Osteoblast (primary cell): ENCODE results near the gene CPSF4L. TPM values are rescaled to one million over a fixed set of nuclear protein-coding genes. Genes with fewer than 3 reads are reported as not detected.

Source experiments
- DNase-seq: peaks from one replicate; pipeline ENCODE4 v3.0.0; 2011; ENCODE audit warnings: low spot score, mixed read lengths; ENCODE audit not compliant: insufficient read length; ENCODE audit errors: missing footprints
- H2AFZ ChIP-seq: 2 replicates; pipeline ENCODE4 v1.6.0; 2011; ENCODE audit warnings: mild to moderate bottlenecking, low read length
- H3K27ac ChIP-seq: 2 replicates; pipeline ENCODE4 v1.5.1; 2011; ENCODE audit warnings: mild to moderate bottlenecking, low read depth, low read length, moderate library complexity
- H3K27me3 ChIP-seq: 2 replicates; pipeline ENCODE4 v1.6.0; 2012; ENCODE audit warnings: mild to moderate bottlenecking, control low read depth, inconsistent platforms, low read length, moderate library complexity; ENCODE audit not compliant: insufficient read depth
- H3K36me3 ChIP-seq: 2 replicates; pipeline ENCODE4 v1.5.1; 2011; ENCODE audit warnings: mild to moderate bottlenecking, low read length, control low read depth, moderate library complexity; ENCODE audit not compliant: insufficient read depth
- H3K4me1 ChIP-seq: 2 replicates; pipeline ENCODE4 v1.5.1; 2011; ENCODE audit warnings: mild to moderate bottlenecking, low read length, control low read depth, moderate library complexity; ENCODE audit not compliant: insufficient read depth
- H3K4me2 ChIP-seq: 2 replicates; pipeline ENCODE4 v1.6.0; 2011; ENCODE audit warnings: mild to moderate bottlenecking, low read length; ENCODE audit not compliant: insufficient read depth
- H3K4me3 ChIP-seq: fragments of 200-600 bp; sonication (generic); 3 replicates; pipeline ENCODE4 v1.5.1; 2012; ENCODE audit warnings: mild to moderate bottlenecking, low read length, inconsistent platforms; ENCODE audit not compliant: insufficient read depth
- H3K79me2 ChIP-seq: 2 replicates; pipeline ENCODE4 v1.6.0; 2012; ENCODE audit warnings: mild to moderate bottlenecking, low read length, control low read depth, inconsistent platforms; ENCODE audit not compliant: insufficient read depth
- H3K9me3 ChIP-seq: 2 replicates; pipeline ENCODE4 v1.5.1; 2011; ENCODE audit warnings: low read depth, low read length, control low read depth
- H4K20me1 ChIP-seq: 2 replicates; pipeline ENCODE4 v1.6.0; 2012; ENCODE audit warnings: mild to moderate bottlenecking, low read length, control low read depth; ENCODE audit not compliant: insufficient read depth
- CTCF ChIP-seq: IDR thresholded peaks from 2 replicates; pipeline ENCODE4 v1.5.1; 2011; ENCODE audit warnings: mild to moderate bottlenecking, low read depth, low read length, moderate library complexity; ENCODE audit errors: extremely low read depth
- total RNA-seq: library from RNA; depleted of rRNA; stranded (reverse); fragments of >200 nt; gene quantifications from 2 replicates; pipeline ENCODE4 v1.2.3, GENCODE V29; 2012

The CPSF4L gene
- total RNA-seq, 1 donor, result not detected

GRCh38 chr17:73308017-73308823 is 46.5 kb upstream of the CPSF4L start:
- Histone ChIP-seq H3K4me1 (peaks cover 68% of the 10 kb centered on the region), H3K27ac (peak overlapping the region; percentile 66), H3K9me3 (no peaks in the 10 kb centered on the region), H3K27me3 (no peaks in the 10 kb centered on the region), H3K4me3 (peak overlapping the region; percentile 46), H3K79me2 (peaks cover 61% of the 10 kb centered on the region), H3K36me3 (no peaks in the 10 kb centered on the region), H2AFZ (peak overlapping the region; percentile 64), H3K4me2 (peak overlapping the region; percentile 87), H4K20me1 (peaks cover 8% of the 10 kb centered on the region)
- peak; percentile 73 for DNase-seq
- TF ChIP-seq CTCF, result no peak

- Histone ChIP-seq H3K27ac (no peak overlapping the region), H3K36me3 (no peaks in the 10 kb centered on the region), H3K27me3 (no peaks in the 10 kb centered on the region), H2AFZ (no peak overlapping the region), H3K4me1 (peaks cover 67% of the 10 kb centered on the region), H4K20me1 (peaks cover 10% of the 10 kb centered on the region), H3K4me2 (no peak overlapping the region), H3K79me2 (peaks cover 68% of the 10 kb centered on the region), H3K4me3 (no peak overlapping the region), H3K9me3 (no peaks in the 10 kb centered on the region)
- DNase-seq, result no peak
- TF ChIP-seq CTCF, result no peak
These were observed 45.5 kb upstream of the CPSF4L start for GRCh38 chr17:73307130-73307529.

- Histone ChIP-seq H3K4me2 (peak overlapping the region; percentile 98), H3K27ac (peak overlapping the region; percentile 94), H3K4me1 (peaks cover 70% of the 10 kb centered on the region), H3K4me3 (peak overlapping the region; percentile 69), H2AFZ (peak overlapping the region; percentile 35), H3K36me3 (no peaks in the 10 kb centered on the region), H4K20me1 (peaks cover 15% of the 10 kb centered on the region), H3K27me3 (no peaks in the 10 kb centered on the region), H3K79me2 (peaks cover 73% of the 10 kb centered on the region), H3K9me3 (no peaks in the 10 kb centered on the region)
- TF ChIP-seq CTCF, result no peak
- no peak for DNase-seq
These were observed 44.5 kb upstream of the CPSF4L start for GRCh38 chr17:73305845-73306836.
